CD4-positive, alpha-beta T cell treated with Interleukin-15 for 1 hour (primary cell): Measurements from ENCODE around the gene ANTXR1.
"Not testable (repeated sequence)": the region's sequence is repeated elsewhere in the genome, so short reads cannot be mapped to it uniquely, and the experiment has no call there.

Experiments
- DNase-seq: peaks from one replicate; pipeline ENCODE4 v3.0.0-alpha.2; 2020

ANTXR1 gene

DNA sequence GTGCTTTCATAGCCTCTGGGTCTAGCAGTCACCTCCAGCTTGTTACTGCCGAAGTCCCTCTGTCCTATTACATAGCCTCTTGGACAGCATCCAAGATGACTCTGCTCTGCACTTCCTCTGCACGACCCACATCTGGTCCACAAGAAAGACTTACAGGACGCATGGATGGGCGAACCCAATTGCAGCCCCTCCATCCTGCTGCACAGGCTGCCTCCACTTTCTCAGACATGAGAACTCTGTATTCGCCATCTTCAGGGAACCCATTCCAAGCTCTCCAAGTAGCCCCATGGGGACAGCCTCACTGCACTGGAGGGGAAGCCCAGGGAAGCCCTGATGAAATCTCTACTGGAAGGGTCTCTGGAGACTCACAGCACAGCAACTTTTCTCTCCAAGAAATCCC lies 201.9 kb downstream of the ANTXR1 start:
- DNase-seq: no peak

DNA sequence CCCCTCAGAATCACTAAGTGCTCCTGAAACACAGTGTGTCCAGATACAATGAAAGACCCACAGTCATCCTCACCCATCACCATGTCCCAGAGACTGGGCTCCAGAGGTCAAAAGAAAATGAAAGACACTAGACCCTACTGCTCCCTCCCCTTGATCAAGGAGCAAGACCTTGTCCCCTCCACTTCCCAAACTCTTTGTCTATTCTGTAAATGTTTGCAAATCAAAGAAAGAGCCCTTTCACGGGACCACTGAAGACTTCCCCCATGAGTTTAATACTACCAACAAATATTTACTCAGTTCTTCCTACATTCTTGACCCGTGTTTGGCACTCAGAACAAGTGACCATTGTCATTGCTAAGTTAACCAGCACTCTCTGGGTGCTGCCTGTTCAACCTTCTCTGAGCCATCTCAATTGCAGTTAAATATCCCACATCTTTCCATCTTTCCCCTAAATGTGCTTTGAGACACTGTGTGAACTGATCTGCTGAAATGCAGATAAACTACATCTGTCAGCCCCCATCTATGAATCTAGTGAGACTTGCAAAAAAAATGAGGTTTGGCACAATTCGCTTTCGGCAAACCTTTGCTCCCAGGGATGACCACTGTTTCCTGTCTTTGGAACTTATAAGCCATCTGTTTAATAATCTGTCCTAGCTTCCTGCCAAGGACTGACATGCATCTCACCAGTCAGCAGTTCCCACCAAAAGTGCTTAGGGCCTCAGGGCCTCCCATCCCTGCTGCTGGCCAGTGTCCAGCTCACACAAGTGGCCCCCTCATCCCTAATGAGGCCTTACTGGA lies 203.8 kb downstream of the ANTXR1 start:
- DNase-seq: no peak

DNA sequence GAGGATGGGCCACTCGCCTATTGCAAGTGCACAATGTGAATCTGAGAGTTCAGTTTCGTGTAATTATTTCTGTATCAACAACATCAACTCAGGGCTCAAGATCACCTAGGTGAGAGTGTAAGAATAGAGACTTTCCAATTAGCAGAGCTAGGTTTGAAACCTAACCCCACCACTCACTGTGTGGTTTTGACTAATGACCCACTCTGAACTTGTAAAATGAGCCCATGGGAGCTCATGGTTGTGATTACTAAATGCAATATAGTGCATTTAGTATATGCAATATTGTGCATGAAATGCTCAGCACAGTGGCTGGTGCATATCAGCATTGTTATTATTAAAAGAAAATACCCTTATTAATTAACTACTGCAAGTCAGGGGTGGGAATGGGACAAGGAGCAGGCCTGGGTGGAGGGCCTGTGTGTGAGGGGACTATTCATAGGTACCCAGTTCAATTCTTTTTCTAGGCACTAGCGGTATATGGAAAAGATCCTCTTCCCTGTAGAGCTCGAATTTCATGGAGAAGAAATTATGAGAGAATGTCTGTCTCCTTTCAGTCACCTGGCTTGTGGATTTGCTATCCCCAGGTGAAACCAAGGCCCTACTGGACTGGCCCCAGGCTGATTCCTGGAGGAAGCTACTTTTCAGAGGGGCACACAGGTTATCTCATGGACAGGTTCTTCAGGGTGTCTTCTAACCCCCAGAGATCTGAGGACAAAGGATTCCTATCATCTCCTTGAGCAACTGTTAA lies 204.5 kb downstream of the ANTXR1 start:
- no peak for DNase-seq

DNA sequence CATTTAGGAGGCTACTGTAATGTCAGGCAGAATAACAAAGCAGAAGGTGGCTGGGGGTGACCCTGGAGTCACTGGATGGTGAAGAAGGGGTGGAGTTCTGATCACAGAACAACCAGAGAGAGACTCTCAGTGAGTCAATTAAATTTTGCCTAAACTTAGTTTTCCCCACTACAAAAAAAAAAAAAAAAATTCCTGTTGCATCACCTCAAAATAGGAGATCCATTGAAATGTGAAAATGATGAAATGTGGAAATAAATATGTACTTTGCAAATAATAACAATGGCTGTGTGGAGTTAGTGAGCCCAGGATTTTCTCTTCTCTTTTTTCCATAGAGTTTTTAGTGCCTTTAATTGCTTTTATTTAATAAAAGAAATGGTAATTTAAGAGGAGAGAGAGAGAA lies 208.5 kb downstream of the ANTXR1 start:
- DNase-seq: no peak

DNA sequence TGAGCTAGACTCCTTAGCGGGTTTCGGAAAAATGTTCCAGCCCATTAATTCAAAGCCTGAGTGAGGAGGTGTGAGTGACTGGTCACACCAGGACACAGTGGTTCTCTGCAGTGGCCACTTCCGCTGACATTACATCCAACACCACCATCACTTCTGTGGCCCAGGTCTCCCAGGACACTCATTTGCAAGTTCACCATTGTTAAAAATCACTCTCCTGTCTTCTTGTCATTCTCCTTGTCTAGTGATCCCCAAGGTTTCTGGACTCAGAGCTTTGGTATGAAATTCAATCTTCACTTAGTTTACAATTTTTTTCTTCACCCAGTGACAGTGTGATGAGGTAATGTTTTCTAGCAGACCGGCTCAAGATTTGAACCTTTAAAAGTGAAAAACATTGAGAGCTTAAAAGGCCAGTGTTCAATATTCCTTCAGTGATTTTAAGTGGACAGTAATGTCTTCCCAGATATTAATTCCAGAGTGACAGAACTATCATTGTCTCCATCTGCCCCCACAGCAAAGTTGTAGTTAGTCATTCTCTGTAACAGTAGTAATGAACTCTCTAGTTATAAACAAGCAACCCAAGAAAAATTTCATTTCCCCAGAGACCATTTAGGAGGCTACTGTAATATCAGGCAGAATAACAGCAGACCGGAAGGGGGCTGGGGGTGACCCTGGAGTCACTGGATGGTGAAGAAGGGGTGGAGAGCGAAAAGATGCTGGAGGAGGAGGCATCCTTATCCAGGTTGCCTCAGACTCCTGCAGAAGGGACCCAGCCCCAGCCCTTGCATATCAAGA lies 209.2 kb downstream of the ANTXR1 start:
- DNase-seq: no peak

DNA sequence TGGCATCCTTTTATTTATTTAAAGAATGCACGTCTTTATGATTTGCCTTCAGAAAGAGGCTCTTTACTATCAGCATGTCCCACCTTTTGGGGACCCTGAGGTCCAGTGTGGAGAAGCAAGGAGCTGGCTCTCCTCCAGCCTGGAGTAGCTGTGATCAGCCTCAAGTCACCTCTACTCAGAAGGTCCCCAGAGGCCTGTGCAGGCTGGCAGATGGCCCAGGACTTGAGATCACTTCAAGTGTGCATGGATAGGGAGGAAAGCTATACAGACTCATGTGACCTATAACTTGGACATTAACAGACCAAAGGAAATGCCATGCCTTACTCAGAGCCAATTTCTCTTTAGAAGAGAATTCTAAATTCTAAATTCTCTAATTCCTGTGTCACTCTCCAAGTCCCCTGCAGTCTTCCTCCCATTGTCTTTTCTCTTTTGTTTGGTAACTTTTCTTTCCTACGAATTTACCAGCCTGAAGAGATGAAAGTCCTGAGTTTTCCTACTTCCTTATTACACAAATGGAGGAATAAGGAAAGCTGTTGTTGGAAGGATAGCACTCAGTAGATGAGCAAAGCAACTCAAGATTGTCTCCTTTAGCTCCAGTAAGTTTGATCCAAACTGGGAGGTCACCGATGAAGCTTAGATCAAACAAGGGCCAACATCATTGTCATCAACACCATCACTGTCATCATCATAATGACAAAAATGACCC lies 210.1 kb downstream of the ANTXR1 start:
- no peak for DNase-seq

DNA sequence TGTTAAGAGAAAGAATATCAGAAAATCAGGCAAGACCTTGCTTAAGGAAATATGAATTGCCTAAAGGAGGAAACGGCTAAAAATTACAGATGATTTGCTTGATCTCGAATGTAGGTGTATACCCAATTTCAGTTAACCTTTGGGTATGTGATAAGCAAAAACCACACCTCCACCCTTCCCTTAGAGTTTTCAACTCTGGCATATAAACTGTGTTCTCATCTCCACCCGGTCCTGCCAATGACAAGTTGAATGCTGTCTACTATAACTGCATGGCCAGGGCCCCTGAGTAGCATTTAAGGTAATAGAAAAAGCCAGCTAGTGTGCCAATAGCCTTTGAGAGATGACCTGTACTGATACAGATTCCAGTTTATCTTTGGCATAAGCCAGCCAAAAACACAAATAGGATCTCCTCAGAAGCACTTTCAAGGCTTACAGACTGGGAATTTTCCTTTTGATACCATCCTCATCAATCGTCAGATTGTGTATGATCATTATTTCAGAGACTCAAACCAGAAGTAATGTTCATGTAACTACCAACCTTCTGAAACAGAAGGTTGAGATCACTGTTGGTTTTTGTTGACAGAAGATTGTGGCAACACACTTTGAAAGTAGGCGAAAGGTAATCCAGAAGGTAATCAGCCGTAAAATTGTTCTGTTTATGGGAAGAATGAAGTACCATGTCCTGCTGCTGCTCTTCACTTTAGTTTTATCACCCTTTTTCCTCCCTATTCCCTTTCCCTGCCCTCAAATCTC lies 211.0 kb downstream of the ANTXR1 start:
- no peak for DNase-seq

DNA sequence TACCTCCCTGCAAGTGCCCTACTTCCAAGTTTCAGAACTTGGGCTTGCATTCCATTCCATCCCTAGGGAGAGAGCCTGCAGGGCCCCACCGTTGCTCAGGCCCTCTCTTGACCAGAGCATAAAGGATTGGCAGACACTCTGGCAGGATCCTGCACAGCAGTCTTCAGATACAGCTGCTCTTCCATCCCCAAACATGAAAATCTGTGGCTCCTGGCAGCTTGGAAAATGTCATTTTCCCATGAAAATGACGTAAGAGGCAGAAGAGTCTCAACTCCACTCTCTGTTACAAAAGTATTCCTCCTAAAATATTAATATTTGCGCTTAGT lies 211.5 kb downstream of the ANTXR1 start:
- no peak for DNase-seq

DNA sequence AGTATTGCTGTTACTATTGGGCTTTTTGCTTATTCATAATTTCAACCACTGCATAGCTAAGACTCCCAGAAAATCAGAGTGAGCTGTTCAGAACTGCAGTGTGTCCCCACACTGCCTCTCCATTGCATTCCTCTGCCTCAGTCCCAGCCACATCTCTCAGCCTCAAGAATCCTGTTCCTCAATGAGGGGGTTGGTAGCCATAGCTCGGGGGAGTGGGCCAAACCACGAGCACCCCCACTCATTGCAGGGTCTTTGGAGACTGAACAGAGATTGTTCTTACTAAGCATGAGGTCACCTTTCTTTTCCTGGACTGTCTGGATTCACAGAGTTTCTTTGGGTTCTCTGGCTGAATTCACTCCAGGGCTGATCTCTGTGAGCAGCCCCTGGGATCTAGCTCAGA lies 213.0 kb downstream of the ANTXR1 start:
- DNase-seq: no peak

DNA sequence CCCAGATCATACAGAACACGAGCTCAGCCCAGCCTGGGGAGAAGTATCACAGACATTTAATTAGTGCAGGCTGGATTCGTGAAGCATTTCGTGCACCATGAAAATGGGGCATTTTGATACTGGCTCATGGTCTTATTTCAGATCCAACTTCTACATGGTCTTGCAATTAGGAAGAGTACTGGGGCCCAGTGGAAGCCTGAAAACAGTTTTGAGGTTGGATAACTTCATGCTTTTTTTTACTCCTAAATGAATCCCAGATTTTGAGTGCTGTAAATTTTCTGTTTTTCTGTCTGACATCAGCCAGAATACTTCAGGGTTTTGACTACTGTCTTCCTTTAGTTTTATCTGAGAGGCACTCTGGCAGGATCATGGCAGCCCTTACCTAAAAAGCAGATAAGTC lies 213.9 kb downstream of the ANTXR1 start:
- DNase-seq: no peak

DNA sequence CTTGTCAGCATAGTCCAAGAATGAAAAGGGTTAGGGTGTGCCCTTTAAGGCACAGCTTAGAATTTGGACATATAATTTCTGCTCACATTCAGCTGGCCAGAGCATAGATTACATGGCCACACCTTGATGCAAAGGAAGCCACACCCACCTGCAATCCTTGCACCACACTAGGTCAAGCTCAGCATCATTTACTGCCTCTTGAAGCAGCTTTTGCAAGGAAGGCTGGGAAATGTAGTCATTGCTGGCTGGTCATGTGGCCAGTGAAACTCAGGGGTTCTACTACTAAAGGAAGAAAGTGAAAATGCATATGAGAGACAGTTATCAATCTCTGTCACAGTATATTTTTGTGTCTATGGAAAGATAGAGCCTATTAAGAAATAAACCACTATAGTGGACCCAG lies 214.7 kb downstream of the ANTXR1 start:
- DNase-seq: no peak

DNA sequence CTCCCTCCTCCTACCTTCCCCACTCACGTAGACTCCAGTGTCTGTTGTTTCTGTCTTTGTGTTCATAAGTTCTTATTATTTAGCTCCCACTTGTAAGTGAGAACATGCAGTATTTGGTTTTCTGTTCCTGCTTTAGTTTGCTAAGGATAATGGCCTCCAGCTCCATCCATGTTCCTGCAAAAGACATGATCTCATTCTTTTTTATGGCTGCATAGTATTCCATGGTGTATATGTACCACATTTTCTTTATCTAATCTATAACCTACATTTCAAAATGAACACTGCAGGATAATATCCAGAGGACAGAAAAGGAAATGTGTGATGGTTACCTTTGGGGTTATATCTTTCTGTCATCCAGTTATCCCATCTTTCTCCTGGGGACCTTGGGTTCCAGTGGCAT lies 218.0 kb downstream of the ANTXR1 start:
- not testable (repeated sequence) for DNase-seq

DNA sequence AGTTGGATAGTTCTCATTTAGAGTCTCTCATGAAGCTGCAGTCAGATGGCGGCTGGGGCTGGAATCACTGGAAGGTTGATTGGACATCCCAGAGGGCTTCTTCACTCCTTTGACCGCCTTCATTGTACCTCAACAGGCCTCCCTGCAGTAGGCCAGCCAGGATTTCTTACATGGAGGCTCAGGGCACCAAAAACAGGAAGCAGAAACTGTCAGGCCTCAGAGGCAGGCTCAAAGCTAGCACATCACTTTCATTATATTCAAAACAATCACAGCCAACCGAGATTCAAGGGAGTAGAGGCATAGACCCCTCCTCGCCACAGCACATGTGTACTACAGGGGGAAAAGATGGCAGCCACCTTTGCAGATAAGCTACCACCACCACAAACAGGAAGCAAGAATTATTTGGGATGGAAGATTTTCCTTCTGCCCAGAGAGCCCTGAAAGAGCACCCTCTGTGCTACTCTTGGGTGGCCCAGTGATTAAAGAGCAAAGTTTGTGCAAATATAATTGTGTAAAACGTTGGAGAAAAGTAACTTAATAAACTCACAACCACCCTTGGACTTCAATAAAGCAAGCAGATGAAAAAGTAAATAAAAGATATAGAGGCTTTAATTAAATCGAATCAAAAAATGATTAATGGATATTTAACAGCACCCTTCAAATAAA lies 218.8 kb downstream of the ANTXR1 start:
- no peak for DNase-seq

DNA sequence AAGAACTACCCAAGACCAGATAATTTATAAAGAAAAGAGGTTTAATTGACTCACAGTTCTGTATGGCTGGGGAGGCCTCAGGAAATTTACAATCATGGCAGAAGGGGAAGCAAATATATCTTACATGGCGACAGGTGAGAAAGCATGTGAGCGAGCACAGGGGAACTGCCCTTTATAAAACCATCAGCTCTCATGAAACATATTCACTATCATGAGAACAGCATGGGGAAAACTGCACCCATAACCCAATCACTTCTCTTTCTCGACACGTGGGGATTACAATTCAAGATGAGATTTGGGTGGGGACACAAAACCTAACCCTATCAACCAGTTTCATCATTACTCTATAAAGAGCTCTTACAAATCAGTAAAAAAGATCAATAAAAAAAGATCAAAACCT lies 222.9 kb downstream of the ANTXR1 start:
- DNase-seq: not testable (repeated sequence)

DNA sequence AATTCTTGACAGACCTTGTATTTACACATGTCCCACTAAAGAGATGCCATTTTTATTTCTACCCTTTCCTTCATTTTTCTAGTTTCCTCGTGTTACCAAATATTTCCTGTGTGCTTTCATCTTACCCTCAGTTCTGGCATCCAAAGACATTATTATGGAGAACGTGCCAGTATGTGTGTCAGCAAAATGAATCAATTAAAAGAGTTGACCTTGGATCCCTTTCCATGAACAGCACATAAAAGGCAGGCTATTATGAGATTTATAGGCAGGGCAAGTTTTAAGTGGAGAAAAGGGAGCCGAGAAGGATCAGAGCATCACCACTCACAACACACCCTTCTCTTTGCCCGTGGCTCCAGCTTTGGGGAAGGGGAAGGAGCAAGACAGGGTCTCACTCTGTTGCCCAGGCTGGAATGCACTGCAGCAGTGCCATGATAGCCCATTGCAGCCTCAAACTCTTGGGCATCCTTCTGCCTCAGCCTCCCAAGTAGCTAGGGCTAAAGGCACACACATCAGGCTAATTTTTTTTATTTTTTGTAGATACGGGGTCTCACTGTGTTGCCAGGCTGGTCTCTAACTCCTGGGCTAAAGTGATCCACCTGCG lies 224.2 kb downstream of the ANTXR1 start:
- no peak for DNase-seq

DNA sequence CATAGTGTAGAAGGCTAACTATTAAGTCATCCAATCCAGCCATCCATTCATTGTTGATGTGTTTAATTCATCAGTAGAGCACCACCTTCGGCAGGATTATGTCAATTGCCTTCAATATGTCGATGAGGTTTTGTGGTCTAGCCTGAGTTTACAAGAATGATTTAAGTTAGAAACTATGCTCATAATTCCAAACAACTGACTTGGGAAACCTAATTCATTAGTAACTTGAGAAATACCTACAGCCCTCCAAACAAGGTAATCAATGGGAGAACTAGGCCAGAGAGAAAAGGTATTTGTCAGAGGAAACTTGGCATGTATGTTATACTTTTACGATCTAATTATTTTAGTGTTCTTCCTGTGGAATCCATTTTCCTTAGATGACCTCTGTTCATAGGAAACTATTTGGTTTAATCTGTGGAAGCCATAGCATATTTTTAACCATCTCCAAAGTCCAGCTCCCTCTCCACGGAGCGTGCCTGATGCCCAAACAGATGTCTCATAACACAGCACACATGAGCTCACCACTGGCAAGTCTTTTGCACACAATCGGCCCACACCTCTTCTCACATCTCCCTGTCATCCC lies 225.6 kb downstream of the ANTXR1 start:
- DNase-seq: no peak

DNA sequence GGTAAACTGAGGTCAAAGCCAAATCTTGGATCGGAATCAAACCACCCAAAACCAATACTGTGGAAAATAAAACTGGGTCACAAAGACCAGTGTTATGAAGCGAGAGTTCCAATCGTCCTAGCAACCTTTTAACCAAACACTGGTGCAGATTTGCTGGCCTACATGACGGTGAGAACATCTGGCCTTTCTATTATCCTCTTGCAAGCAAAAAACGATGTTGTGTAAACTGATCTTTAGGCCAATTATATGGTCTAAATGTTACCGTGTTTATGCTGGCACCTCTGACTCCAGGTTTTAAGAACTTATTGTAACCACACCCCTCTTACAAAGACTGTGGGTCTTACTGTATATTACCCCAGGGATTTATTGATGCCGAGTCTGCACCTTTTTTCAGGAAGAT lies 228.1 kb downstream of the ANTXR1 start:
- no peak for DNase-seq

DNA sequence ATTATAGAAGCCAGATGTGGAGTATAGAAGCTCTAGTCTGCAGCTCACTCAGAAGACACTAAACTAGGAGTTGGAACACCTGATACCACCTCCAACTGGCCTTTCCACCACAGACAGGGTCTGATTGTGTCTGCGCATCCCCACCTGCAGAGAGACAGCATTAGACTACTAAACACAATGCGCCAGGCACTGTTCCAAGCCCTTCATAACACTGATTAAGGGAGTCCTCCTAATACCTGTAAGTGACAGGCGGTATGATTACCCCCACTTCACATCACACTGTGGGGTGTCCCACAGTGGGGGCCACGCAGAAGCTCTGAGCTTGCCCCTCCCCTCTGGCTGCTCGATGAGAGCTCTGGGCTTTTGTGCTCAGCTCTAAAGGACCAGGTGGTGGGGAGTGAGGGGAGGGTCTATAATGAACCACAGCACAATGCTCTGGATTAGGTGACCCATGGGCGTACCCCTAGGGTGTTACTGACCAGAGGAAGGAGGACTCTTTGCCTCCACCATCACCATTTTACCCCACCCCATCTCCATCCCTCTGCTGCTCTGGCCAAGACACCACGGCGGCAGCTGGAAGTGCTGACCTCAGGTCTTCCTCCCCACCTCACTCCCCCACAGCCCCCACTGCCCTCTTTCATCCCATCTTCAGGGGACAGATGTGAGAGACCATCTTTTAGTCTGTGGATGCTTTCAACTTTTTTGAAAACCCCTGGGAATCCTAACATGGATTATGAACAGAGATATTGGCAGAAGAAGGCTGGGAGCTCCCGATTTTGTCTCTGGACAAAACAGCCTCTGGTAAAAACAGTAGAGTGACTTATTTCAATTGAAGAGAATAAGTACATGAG lies 228.9 kb downstream of the ANTXR1 start:
- no peak for DNase-seq

DNA sequence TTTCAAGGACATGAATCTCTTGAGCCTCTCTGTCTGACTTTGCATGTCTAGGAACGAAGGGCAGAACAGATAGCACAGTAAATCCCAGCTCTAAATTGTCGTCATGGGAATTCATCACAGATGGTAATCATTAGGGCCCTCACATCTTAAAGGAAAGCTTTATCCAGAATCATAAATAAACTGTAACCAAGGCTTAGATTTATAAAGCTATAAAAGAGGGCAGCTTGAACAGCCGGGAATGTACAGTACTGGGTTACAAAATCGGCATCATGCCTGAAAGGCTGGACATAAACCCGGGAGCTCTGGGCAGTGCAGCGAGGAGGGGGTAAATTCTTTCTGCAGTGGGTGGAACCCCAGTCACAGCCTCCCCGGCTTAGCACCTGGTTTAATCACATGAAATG lies 229.7 kb downstream of the ANTXR1 start:
- no peak for DNase-seq

DNA sequence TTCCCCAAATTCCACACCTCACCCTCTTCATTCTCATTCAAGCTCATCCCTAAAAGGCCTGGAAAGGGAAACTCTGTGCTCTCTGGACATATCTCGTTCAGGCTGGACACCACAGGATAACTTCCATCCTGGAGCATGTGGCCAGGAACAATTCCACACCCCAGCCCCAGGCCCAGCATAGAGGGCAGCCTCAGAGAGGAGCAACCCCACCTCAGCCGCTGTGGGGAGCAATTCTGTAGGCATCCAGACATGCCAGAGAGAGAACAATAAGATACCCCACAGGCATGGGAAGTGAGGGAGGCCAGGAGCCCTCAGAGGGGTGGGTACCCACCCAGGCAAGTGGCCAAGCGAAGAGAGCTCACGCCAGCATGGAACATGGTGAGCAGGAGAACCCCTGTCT lies 230.7 kb downstream of the ANTXR1 start:
- no peak for DNase-seq
